GM23338 (cell line): ENCODE measurements around the gene PSD. TPM values are rescaled to one million over a fixed set of nuclear protein-coding genes. Genes with fewer than 3 reads are reported as not detected.
"Not testable (repeated sequence)": the region's sequence is repeated elsewhere in the genome, so short reads cannot be mapped to it uniquely, and the experiment has no call there.

Source experiments
- ATAC-seq: fragments of 200-7000 bp; cut with Tn5 transposase; 3 replicates; pipeline ENCODE4 v1.9.1; 2020
- DNase-seq: peaks from one replicate; pipeline ENCODE4 v3.0.0-alpha.2; 2015; ENCODE audit warnings: low spot score
- H2AFZ ChIP-seq: fragments of 200-600 bp; sonication (generic); 2 replicates; pipeline ENCODE4 v1.8.0; 2016; ENCODE audit warnings: antibody characterized with exemption, mild to moderate bottlenecking, moderate library complexity
- H3F3A ChIP-seq: fragments of 200-600 bp; sonication (generic); replicated peaks from 2 replicates; pipeline ENCODE4 v1.8.0; 2017; ENCODE audit warnings: antibody characterized with exemption, mixed run types, low read depth
- H3K27ac ChIP-seq: fragments of 200-600 bp; sonication (generic); 2 replicates; pipeline ENCODE4 v1.6.1; 2016; ENCODE audit warnings: low read depth
- H3K27me3 ChIP-seq: fragments of 200-600 bp; sonication (generic); 2 replicates; pipeline ENCODE4 v1.8.0; 2016; ENCODE audit warnings: mild to moderate bottlenecking, mixed run types, moderate library complexity; ENCODE audit not compliant: insufficient read depth
- H3K36me3 ChIP-seq: fragments of 200-600 bp; sonication (generic); 2 replicates; pipeline ENCODE4 v1.8.0; 2016; ENCODE audit warnings: mild to moderate bottlenecking; ENCODE audit not compliant: insufficient read depth
- H3K4me1 ChIP-seq: fragments of 200-600 bp; sonication (generic); 2 replicates; pipeline ENCODE4 v1.8.0; 2016; ENCODE audit warnings: mild to moderate bottlenecking, moderate library complexity; ENCODE audit not compliant: insufficient read depth
- H3K4me2 ChIP-seq: fragments of 200-600 bp; sonication (generic); 2 replicates; pipeline ENCODE4 v1.7.1; 2017; ENCODE audit warnings: mixed run types
- H3K4me3 ChIP-seq: fragments of 200-600 bp; sonication (generic); 2 replicates; pipeline ENCODE4 v1.6.1; 2016; ENCODE audit warnings: mixed run types
- H3K79me2 ChIP-seq: fragments of 200-600 bp; sonication (generic); replicated peaks from 2 replicates; pipeline ENCODE4 v1.8.0; 2017; ENCODE audit warnings: mild to moderate bottlenecking; ENCODE audit not compliant: insufficient read depth
- H3K9me2 ChIP-seq: fragments of 200-600 bp; sonication (generic); 2 replicates; pipeline ENCODE4 v1.8.0; 2017; ENCODE audit not compliant: insufficient read depth
- H4K20me1 ChIP-seq: fragments of 200-600 bp; sonication (generic); replicated peaks from 2 replicates; pipeline ENCODE4 v1.8.0; 2017; ENCODE audit warnings: mild to moderate bottlenecking; ENCODE audit not compliant: insufficient read depth
- H3K27ac Mint-ChIP-seq: 2 replicates; pipeline ENCODE4 v1.8.0; 2020; ENCODE audit warnings: inconsistent platforms, mild to moderate bottlenecking, moderate library complexity, mixed read lengths
- H3K27me3 Mint-ChIP-seq: 3 replicates; pipeline ENCODE4 v1.8.0; 2022; ENCODE audit warnings: low read depth, mild to moderate bottlenecking, moderate library complexity, mixed read lengths, inconsistent platforms; ENCODE audit not compliant: insufficient read depth, poor library complexity
- H3K36me3 Mint-ChIP-seq: 3 replicates; pipeline ENCODE4 v1.8.0; 2021; ENCODE audit warnings: low read depth, mild to moderate bottlenecking, inconsistent platforms, moderate library complexity, mixed read lengths
- H3K4me1 Mint-ChIP-seq: 3 replicates; pipeline ENCODE4 v1.8.0; 2020; ENCODE audit warnings: mild to moderate bottlenecking, inconsistent platforms, mixed read lengths
- H3K4me3 Mint-ChIP-seq: 3 replicates; pipeline ENCODE4 v1.8.0; 2021; ENCODE audit warnings: moderate library complexity, mild to moderate bottlenecking, inconsistent platforms, mixed read lengths
- H3K9me3 Mint-ChIP-seq: 3 replicates; pipeline ENCODE4 v1.8.0; 2020; ENCODE audit warnings: moderate library complexity, mild to moderate bottlenecking, inconsistent platforms, mixed read lengths
- CREB1 ChIP-seq: fragments of 250-450 bp; sonication (Bioruptor Pico); IDR thresholded peaks from 2 replicates; pipeline ENCODE4 v1.5.0; 2020; ENCODE audit warnings: low read depth, mild to moderate bottlenecking, moderate library complexity
- ETS1 ChIP-seq: IDR thresholded peaks from 2 replicates; pipeline ENCODE4 v1.6.1; 2016; ENCODE audit warnings: antibody characterized with exemption
- EZH2 ChIP-seq: fragments of 200-600 bp; sonication (generic); IDR thresholded peaks from one replicate; pipeline ENCODE4 v1.8.0; 2017; ENCODE audit warnings: antibody characterized with exemption, mild to moderate bottlenecking, low read depth; ENCODE audit not compliant: unreplicated experiment
- JUNB ChIP-seq: IDR thresholded peaks from one replicate; pipeline ENCODE4 v1.6.1; 2016; ENCODE audit warnings: antibody characterized with exemption; ENCODE audit not compliant: unreplicated experiment
- NANOG ChIP-seq: IDR thresholded peaks from 2 replicates; pipeline ENCODE4 v1.6.1; 2016; ENCODE audit warnings: antibody characterized with exemption, borderline replicate concordance
- POLR2AphosphoS5 ChIP-seq: IDR thresholded peaks from 2 replicates; pipeline ENCODE4 v1.6.1; 2016; ENCODE audit warnings: antibody characterized with exemption, low read depth
- STAT1 ChIP-seq: IDR thresholded peaks from one replicate; pipeline ENCODE4 v1.6.1; 2016; ENCODE audit warnings: antibody characterized with exemption; ENCODE audit not compliant: unreplicated experiment
- ZNF331 ChIP-seq: fragments of 250-450 bp; sonication (Bioruptor Pico); IDR thresholded peaks from 2 replicates; pipeline ENCODE4 v1.5.0; 2020; ENCODE audit warnings: low read depth, mild to moderate bottlenecking, moderate library complexity
- polyA plus RNA-seq: library from polyadenylated mRNA; unstranded; fragments of >200 nt; fragmentation: Nextera tagmentation; extraction: Ambion mirVana; gene quantifications from 2 replicates; pipeline ENCODE4 v1.2.1, GENCODE V29; 2016
- total RNA-seq: library from RNA; depleted of rRNA; stranded (reverse); fragments of >200 nt; shearing (Covaris generic); gene quantifications from 2 replicates; pipeline ENCODE4 v1.2.3, GENCODE V29; 2014
- TF ChIP-seq, protein P1 (sequence below): IDR thresholded peaks from one replicate; pipeline ENCODE4 v1.6.1; 2018; ENCODE audit warnings: antibody characterized with exemption; ENCODE audit not compliant: unreplicated experiment

The PSD gene
- total and polyA plus RNA-seq, 2 experiments from 2014 or later = 1.9 to 6.8 TPM

DNA sequence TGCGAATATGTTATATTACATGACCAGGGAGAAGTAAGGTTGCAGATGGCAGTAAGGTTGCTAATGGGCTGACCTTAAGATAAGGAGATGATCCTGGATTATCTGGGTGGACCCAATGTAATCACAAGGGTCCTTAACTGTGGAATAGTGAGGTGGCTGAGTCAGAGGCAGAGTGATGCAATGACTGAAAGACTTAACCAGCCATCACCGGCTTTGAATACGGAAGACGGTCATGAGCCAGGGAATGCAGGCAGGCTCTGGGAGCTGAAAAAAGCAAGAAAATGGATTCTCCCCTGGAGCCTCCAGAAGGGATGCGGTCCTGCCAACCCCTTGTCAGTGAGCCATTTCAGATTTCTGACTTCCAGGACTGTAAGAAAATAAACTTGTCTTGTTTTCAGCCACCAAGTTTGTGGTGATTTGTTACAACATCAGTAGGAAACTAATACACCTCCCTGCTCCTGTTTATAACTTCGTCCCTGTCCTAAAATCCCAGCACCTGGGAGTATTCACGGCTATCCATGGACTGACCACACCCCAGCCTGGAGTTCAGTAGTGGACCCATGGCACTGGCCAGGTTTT lies 37.4 kb upstream of the PSD start:
- peaks cover 12% of the 10 kb centered on the region for H3K36me3 ChIP-seq
- no peaks in the 10 kb centered on the region for H3K9me2 ChIP-seq
- TF ChIP-seq POLR2AphosphoS5 (peak; percentile 40), CREB1 (no peak)
- H3K27ac ChIP-seq = peak overlapping the region; percentile 86
- H3K4me1 Mint-ChIP-seq = peaks cover 59% of the 10 kb centered on the region
- H2AFZ ChIP-seq = no peak overlapping the region
- H3K27ac Mint-ChIP-seq = peak overlapping the region; percentile 95
- H3K4me2 ChIP-seq = peak overlapping the region; percentile 68; the same call in 1 of the 2 replicates
- H3K4me3 ChIP-seq = no peak overlapping the region; the same call in 1 of the 2 replicates
- peaks cover 38% of the 10 kb centered on the region for H3K36me3 Mint-ChIP-seq
- H3K27me3 ChIP-seq = no peaks in the 10 kb centered on the region
- H3F3A ChIP-seq = peaks cover 36% of the 10 kb centered on the region
- H3K4me1 ChIP-seq = peaks cover 47% of the 10 kb centered on the region
- H3K27me3 Mint-ChIP-seq = peaks cover 24% of the 10 kb centered on the region
- peak; percentile 55 for DNase-seq
- peak; percentile 23 for ATAC-seq
- H3K79me2 ChIP-seq = peaks cover 30% of the 10 kb centered on the region
- H4K20me1 ChIP-seq = peaks cover 11% of the 10 kb centered on the region
- H3K4me3 Mint-ChIP-seq = peak overlapping the region; percentile 23; the same call in 1 of the 3 replicates
- H3K9me3 Mint-ChIP-seq = no peaks in the 10 kb centered on the region; the same call in 2 of the 3 replicates

DNA sequence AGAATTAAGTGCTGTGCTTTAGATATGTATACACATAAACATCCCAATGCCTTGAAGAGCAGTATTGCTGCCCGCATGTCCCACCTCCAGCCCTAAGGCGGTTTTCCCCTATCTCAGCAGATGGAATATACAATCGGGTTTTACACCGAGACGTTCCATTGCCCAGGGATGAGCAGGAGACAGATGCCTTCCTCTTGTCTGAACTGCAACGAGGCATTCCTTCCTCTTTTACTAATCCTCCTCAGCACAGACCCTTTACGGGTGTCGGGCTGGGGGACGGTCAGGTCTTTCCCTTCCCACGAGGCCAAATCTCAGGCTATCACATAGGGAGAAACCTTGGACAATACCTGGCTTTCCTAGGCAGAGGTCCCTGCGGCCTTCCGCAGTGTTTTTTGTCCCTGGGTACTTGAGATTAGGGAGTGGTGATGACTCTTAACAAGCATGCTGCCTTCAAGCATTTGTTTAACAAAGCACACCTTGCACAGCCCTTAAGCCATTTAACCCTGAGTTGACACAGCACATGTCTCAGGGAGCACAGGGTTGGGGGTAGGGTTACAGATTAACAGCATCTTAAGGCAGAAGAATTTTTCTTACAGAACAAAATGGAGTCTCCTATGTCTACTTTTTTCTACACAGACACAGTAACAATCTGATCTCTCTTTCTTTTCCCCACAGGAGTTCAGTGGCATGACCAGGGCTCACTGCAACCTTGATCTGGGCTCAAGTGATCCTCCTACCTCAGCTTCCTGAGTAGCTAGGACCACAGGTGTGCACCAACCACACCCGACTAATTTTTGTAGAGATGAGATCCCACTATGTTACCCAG lies 36.3 kb upstream of the PSD start:
- peak overlapping the region; percentile 86 for H3K27ac ChIP-seq
- peaks cover 38% of the 10 kb centered on the region for H3F3A ChIP-seq
- peaks cover 11% of the 10 kb centered on the region for H4K20me1 ChIP-seq
- peaks cover 51% of the 10 kb centered on the region for H3K4me1 Mint-ChIP-seq
- peak overlapping the region; percentile 45; the same call in 1 of the 3 replicates for H3K4me3 Mint-ChIP-seq
- H3K4me2 ChIP-seq = peak overlapping the region; percentile 68
- H3K79me2 ChIP-seq = peaks cover 33% of the 10 kb centered on the region
- H3K27ac Mint-ChIP-seq = peak overlapping the region; percentile 95
- H3K27me3 ChIP-seq, H2AFZ ChIP-seq, H3K9me3 Mint-ChIP-seq, ATAC-seq, H3K9me2 ChIP-seq: not testable (repeated sequence)
- peak overlapping the region; percentile 39 for H3K4me3 ChIP-seq
- peak; percentile 45; the same call in 1 of the 2 replicates for TF ChIP-seq NANOG
- peaks cover 38% of the 10 kb centered on the region for H3K36me3 Mint-ChIP-seq
- peaks cover 24% of the 10 kb centered on the region for H3K27me3 Mint-ChIP-seq
- peaks cover 12% of the 10 kb centered on the region for H3K36me3 ChIP-seq
- H3K4me1 ChIP-seq = peaks cover 40% of the 10 kb centered on the region
- DNase-seq = peak; percentile 31

DNA sequence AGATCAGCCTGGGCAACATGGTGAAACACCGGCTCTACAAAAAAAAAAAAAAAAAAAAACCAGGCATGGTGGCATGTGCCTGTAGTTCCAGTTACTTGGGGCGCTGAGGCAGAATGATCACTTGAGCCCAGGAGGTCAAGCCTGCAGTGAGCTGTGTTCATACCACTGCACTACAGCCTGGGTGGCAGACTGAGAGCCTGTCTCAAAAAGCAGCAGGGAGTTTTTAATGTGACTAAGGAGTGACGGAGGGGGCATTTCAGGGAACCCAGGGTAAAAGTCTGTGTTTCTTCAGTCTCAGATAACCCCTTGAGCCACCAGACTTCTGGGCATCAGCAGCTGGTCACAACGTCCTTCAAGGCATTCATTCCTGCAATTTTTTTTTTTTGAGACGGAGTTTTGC lies 34.9 kb upstream of the PSD start:
- Histone ChIP-seq H3K27ac (peak overlapping the region; percentile 86), H4K20me1 (peaks cover 11% of the 10 kb centered on the region), H2AFZ (no peak overlapping the region), H3K36me3 (peaks cover 12% of the 10 kb centered on the region), H3K79me2 (peaks cover 33% of the 10 kb centered on the region), H3K4me3 (no peak overlapping the region), H3F3A (peaks cover 42% of the 10 kb centered on the region), H3K4me2 (peak overlapping the region; percentile 68), H3K27me3 (no peaks in the 10 kb centered on the region), H3K9me2 (no peaks in the 10 kb centered on the region), H3K4me1 (peaks cover 49% of the 10 kb centered on the region)
- Mint-ChIP-seq H3K27ac (peak overlapping the region; percentile 56; the same call in 1 of the 2 replicates), H3K4me1 (peaks cover 55% of the 10 kb centered on the region), H3K4me3 (peak overlapping the region; percentile 24; the same call in 1 of the 3 replicates), H3K9me3 (no peaks in the 10 kb centered on the region; the same call in 2 of the 3 replicates), H3K36me3 (peaks cover 38% of the 10 kb centered on the region), H3K27me3 (peaks cover 27% of the 10 kb centered on the region)
- no peak for DNase-seq
- no peak for TF ChIP-seq CREB1
- no peak for TF ChIP-seq POLR2AphosphoS5
- no peak for TF ChIP-seq ZNF331 (CRISPR knock-in tag)
- no peak for TF ChIP-seq EZH2
- TF ChIP-seq STAT1 = no peak
- TF ChIP-seq ETS1 = no peak
- TF ChIP-seq, protein P1, sequence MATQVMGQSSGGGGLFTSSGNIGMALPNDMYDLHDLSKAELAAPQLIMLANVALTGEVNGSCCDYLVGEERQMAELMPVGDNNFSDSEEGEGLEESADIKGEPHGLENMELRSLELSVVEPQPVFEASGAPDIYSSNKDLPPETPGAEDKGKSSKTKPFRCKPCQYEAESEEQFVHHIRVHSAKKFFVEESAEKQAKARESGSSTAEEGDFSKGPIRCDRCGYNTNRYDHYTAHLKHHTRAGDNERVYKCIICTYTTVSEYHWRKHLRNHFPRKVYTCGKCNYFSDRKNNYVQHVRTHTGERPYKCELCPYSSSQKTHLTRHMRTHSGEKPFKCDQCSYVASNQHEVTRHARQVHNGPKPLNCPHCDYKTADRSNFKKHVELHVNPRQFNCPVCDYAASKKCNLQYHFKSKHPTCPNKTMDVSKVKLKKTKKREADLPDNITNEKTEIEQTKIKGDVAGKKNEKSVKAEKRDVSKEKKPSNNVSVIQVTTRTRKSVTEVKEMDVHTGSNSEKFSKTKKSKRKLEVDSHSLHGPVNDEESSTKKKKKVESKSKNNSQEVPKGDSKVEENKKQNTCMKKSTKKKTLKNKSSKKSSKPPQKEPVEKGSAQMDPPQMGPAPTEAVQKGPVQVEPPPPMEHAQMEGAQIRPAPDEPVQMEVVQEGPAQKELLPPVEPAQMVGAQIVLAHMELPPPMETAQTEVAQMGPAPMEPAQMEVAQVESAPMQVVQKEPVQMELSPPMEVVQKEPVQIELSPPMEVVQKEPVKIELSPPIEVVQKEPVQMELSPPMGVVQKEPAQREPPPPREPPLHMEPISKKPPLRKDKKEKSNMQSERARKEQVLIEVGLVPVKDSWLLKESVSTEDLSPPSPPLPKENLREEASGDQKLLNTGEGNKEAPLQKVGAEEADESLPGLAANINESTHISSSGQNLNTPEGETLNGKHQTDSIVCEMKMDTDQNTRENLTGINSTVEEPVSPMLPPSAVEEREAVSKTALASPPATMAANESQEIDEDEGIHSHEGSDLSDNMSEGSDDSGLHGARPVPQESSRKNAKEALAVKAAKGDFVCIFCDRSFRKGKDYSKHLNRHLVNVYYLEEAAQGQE = no peak
- no peak for TF ChIP-seq JUNB
- ATAC-seq = no peak
